HG03097 (cell line): Measurements from ENCODE around the gene CAPN12.

Experiments
- ATAC-seq: cut with Tn5 transposase; IDR thresholded peaks from one replicate; pipeline ENCODE4 v1.9.1; 2021; ENCODE audit not compliant: unreplicated experiment, low FRiP score

The CAPN12 gene

DNA sequence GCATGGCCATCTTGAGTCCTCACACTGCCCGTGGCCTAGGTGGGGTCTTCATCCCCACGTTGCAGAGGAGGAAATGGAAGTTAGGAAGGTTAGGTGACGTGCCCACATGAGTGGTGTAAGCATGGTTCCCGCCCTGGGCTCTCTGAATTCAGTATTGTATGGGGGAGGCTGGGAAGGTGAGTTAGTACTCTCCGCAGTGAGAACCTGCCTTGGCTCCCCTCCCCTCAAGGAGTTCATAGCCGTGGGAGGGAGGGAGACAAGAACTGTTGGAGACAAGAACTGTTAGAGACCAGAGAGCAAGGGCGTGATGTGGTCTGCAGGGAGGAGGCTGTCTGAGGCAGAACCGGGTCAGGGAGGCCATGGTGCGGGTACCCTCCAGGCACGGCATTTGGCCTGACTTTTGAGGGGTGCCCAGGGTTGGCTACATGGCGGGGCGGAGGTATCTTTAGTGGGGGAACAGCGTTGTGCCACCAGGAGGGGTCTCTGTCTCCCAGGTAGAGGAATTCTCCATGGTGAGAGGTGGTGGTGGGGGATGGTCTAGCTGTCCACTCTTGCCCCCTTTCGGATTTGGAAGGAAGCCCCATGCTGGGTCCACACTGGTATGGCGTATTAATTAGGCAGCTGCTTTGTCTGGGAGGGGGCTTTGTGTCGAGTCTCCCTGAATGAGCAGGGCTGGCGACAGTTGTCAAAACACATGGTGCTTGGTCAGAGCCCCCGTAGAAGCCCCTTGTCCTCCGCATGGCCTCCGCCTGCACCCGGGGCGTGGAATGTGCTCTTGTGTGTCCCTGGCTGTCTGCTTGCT, 45.8 kb downstream of the CAPN12 start:
- ATAC-seq = no peak

DNA sequence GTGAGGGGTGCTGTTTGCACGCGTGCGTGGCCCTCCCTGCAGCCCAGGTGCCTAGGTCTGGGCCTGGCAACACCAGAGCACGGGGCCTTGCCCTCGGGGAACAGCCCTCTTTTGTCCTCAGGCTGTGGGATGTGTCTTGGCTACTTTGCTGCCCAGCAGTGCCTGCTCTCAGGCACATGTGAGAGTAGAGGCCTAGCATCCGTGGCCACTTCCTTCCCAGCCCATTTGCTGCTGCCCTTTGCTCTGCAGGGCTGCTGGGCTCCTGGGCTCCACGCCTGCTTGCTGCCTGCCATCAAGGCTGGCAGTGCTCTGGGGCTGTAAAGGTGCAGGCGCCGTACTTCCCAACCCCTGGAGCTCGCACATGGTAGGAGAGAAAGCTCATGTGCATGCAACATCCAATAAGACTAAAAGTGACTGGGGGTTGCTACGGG, 46.6 kb downstream of the CAPN12 start:
- ATAC-seq = no peak

DNA sequence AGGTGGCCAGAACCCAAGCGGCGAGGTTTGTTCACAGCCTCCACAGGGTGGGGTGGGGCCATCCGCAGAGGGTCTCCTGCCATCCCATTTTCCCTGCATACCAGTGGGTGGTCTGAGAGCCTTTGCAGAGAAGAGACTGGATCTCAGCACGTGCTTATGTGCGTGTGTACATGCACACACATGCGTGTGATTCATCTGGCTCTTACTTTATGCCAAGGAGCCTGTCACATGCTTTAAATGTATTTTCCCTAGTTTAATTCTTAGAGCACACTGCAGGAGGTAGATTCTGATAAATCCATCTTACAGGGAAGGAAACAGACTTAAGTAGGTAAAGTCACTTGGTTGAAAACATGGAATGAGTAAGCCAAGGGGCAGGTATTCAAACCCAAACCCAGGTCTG, 47.1 kb downstream of the CAPN12 start:
- no peak for ATAC-seq

DNA sequence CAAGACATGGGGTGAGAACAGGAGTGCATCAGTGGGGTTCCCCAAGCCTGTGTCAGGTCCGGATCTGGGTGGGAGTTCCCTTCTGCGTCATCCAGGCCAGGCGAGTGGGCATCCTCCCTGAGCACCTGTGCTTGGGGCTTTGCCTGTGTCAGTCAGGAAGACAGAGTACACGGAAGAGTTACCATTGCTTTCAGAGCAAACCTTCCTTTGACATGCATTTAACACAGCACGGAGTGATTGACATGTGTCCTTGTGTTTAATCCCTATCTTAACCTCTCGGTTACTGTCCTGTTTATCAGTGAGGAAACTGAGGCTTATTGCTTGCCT, 47.6 kb downstream of the CAPN12 start:
- ATAC-seq = no peak

DNA sequence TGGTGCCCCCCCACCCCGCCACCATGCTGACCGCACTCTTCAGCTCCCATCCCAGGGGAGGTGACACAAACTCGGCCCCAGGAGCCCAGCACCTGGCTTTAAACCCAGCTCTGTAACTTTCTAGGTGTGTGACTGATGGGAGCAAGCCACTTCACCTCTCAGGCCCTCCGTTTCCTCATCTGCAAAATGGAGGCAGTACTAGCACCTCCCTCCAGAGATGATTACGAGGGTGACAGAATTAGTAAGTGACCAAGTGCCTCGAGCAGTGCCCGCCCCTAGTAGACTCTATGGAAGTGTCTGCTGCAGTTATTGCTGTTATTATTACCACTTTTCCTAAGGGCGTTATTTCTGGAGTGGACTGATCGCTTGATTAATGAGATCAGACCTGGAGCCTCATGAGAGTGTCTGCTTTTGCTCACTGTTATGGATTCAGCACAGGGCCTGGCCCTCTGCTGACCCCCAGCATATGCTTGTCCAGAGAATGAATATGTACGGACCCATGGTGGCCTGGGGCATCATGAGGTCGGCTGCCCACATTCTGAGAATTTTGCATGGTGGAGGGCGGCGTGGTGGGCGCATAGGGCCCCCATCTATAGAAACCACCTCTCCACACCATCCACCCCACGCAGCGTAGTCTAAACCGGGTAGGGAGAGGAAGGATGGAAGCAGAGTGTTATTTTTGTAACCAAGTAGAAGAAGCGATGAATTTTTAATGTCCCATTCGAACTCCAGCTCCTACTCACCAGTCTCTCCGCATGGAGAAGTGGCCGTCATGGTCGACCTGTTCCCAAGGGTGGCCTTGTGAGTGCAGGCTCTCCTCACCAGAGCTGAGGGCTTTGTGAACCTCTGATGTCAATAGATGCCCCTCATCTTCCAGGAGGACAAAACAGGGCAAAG, 48.2 kb downstream of the CAPN12 start:
- no peak for ATAC-seq

DNA sequence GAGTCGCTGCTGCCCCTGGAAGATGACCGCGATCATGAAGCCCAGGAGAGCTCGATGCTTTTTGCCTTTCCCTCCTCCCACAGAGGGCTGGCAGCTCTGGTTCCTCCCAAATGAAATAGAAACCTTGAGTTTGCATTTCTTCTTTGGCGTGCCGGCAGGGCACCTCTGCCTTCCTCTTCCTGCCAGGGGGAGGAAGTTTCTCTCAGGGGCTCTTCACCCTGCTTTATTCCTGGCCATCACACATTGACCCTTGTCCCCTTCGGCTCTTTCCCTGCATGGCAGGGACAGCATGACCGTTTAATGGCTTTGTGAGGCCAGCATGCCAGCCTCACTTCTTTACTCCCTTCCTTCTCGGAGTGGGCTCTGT, 49.0 kb downstream of the CAPN12 start:
- no peak for ATAC-seq

DNA sequence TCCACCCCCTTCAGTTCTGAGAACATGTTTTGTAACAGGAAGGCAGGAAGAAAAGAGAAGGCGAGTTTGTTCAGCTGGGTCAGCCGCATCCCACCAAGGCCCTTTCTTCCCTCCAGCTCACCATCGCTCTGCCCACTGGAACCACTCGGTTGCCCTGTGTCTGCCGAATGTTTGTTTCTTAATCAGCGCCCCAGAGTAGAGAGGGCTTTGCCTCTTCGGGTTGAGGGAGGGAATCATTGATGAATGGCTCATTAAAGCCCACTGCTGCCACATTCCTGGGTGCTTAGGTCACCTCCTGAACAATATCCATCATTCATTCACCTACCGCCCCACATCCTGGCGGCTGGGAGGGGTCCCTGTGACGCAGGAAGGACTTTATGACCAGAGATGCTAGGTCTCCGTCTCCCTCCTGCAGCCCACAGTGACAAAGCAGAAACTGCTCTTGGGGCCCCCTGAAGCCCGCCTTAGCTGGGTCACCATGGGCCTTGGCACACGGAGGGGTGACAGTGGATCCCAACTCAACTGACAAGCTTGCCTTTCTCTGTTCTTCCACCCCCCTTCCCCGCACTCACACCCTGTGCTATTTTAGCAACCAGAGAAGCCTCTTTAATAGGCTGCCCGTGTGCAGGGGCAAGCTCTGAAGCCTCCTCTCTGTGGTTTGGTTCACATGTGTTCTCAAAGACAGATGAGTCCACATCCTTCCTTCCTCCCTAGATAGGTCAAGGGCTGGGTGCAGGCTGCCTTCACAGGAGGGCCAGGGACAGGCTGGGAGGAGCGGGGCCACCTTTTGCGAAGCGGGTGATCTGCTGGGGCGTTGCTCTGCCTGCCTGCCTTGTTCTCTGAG, 50.7 kb downstream of the CAPN12 start:
- no peak for ATAC-seq

DNA sequence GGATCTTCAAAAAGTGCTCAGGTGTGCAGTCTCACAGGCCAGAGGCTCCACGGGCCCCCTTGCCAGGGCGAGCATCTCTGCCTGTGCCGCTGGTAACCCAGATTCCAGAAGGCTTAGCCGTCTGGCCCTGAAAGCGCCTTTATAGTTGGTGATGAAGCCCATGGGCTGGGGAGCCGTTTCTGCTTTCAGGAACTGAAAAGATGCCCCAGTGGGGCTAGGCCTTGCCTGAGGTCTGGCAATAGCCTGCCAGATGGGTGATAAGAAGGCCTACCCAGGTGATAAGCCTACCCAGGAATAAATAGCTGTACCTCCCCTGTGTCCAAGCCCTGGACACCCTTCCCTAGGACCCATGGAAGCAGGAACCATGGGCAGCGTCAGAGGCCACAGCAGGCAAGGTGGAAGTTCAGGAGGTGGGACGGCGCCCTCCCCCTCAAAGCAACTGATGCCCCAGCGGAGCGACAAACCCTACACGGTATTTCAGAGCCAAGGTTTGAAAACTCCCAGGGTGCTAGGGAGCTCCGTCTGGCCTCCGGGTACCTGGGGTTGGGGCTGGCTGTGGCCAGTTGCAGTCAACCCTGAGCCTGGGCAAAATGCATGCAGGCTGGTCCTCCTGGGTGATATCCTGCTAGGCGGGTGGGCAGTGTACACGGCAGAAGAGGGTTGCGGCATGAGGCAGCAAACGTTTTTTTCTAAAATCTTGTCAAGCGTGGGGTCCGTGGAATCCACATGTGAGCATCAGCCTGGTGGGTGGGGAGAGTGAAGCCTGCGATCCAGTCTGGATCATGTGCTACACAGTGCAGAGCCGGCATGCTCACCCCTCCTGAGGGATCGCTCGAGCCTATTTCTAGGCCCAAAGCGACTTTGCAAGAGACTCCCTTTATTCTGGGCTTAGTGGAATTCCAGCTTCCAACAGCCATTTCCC, 51.6 kb downstream of the CAPN12 start:
- no peak for ATAC-seq

DNA sequence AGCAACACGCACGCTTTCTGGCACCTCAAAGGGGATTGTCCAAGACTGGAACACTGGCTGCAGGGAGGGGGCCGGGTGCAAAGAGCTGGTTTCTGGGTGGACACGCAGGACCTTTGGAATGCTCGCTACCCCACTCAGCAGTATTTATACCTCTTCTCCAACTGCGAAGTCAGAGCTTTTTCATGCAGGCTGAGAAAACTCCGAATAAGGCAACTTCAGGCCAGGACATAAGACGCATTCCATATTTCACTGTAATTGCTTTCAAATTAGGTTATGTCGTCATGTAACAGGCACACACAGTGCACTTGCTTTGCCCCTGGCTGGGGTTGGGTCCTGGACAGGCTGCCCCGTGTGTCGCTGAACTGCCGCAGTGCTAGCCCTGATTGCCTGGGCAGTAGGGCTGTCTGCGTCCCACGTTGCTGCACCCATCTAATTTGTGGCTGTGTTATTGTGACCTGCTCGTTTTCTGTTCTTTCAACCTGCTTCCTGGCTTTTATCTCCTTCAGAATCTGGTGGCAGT, 52.3 kb downstream of the CAPN12 start:
- no peak for ATAC-seq

DNA sequence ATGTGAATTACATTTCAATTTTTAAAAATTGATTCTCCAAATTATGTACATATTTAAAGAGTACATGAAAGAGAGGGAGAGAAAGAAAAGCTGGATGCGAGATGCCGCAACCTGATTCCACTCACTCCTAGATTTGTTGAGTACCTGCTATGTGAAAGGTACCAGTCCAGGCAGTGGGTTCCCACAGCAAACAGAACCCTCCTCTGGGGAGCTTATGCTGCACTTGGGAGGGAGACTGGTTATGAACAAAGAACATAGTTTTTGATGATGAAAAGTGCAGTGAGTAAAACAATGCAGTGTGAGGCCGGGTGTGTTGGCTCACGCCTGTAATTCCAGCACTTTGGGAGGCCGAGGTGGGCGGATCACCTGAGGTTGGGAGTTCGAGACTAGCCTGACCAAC, 53.4 kb downstream of the CAPN12 start:
- no peak for ATAC-seq

DNA sequence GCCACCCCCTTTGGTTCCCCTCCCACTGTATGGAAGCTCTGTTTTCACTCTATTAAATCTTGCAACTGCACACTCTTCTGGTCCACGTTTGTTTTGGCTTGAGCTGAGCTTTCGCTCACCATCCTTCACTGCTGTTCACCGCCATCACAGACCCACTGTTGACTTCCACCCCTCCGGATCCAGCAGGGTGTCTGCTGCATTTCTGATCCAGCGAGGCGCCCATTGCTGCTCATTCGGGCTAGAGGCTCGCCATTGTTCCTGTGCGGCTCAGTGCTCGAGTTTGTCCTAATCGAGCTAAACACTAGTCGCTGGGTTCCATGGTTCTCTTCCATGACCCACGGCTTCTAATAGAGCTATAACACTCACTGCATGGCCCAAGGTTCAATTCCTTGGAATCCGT, 54.1 kb downstream of the CAPN12 start:
- ATAC-seq = no peak

DNA sequence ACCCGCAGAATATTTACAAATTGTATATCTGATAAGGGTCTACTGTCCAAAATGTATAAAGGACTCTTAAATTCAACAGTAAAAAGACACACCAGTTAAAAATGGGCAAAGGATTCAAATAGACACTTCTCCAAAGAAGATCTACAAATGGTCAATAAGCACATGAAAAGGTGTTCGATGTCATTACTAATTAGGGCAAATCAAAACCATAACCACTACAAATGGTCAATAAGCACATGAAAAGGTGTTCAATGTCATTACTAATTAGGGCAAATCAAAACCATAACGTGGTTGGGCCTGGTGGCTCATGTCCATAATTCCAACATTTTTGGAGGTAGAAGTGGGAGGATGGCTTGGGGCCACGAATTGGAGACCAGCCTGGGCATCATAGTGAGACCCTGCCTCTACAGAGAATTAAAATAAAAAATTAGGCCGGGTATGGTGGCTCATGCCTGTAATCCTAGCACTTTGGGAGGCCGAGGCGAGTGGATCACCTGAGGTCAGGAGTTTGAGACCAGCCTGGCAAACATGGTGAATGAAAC, 56.4 kb downstream of the CAPN12 start:
- no peak for ATAC-seq

DNA sequence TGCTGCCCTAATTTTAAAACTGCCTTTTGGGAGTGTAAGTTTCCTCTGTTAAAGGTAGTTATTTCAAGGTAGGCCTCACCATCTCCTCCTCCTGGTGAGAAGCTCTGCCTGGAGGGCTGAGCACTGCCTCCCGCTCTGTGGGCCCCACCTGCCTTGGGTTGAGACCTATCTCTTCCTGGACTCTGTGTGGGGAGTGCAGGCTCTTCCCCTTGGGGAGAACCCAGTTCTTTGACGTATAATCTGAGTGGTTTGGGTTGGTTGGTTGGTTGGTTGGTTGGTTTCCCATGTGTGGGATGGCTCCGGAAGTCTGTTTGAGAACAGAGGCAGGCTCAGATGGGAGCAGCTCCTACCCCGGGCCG, 57.8 kb downstream of the CAPN12 start:
- peak; percentile 47 for ATAC-seq

DNA sequence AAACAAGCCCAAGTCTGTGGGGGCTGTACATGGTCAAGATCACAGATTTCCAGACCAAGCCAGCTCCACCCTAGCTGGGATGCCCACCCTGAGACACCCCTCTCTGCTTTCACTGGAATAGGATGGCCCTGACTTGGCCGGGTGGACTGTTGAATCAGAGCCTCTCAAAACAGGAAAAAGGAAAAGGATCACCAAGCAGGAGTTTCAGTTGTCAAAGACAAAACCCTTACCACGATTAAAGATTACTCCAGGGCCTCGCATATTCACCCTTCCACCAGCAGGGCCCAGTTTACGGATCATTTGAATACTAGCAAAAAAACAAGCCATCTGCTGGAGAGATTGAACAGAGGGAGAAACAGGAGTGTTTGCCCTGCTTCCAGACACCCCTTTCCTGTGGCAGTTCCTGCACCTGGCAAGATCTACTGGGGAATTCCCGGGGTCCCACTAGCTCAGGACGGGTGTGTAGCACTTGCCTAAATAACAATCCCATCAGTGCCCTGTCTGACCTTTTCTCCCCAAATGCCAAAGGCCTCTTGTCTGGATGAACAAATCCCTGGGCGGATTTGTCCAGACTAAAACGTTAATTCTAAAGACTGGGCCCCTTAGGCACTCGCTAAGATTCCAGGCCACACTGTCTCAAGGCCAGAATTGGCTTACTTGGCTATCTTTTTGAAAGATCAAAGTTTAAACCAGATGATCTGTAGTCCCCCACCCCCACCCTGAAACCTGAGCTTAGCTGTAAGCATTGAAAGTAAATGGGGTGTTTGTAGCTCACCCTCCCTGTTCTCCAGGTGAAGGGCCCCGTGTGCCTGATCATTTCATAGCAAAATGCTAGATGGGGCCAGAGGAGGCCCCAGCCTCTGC, 58.4 kb downstream of the CAPN12 start:
- ATAC-seq = no peak

DNA sequence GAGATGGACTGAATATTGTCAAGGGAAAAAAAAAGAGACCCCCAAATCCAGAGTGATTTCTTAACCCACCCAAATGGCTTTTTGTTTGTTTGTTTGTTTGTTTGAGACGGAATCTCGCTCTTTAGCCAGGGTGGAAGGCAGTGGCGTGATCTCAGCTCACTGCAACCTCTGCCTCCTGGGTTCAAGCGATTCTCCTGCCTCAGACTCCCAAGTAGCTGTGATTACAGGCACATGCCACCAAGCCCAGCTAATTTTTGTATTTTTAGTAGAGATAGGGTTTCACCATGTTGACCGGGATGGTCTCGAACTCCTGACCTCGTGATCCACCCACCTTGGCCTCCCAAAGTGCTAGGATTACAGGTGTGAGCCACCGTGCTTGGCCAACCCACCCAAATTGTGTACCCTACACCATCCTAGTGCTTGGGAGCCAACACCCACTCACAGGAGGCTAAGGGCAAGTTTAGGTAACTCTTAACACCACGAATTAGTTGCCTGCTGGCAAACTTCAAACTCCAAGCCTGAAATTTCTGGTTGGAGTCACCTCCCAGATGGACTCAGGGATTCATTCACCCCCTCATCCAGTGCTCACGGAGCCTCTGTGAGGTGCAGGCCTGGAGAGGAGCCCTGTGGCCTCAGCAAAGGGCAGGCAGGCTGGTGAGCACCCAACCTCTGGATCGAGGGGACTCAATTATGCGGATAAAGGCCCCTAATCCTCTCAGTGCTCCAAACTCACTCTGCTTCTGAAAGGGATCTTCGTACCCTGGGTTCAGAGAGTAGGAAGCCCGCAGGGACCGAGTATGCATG, 59.2 kb downstream of the CAPN12 start:
- ATAC-seq = no peak

DNA sequence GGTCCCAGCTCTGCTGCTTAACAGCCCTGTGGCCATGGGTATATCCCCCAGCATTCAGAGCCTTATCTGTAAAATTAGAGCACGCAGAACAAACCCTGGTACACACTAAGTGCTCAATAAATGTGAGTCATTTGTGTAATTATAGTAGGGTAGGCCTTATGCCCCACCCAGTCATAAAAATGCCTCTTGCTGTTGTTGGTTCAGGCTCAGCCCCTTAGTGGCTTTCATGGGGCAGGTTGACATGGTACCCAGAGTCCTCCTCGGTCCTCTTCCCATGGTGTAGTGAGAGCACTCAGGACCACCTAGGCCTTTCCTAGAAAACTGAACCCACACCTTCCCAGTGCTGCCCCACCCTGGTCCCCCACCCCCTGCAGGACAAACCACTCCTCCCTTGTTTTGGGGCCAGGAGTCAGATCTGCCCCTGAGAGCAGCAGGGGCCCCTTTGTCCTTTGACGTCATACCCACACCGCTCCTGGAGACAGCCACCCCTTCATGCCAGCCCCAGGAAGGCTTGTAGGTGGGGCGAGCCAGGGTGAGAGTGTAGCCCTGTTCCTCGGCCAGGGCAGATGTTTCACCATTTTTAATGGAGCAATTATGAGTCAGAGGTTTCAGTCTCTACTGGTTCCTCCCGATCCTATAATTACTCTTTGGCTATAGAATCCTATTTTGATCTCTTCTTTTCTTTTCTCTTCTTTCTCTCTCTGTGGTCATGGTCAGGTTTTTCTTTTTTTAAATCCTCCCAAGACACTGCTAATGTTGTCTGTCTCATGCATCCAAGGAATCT, 60.0 kb downstream of the CAPN12 start:
- ATAC-seq = no peak

DNA sequence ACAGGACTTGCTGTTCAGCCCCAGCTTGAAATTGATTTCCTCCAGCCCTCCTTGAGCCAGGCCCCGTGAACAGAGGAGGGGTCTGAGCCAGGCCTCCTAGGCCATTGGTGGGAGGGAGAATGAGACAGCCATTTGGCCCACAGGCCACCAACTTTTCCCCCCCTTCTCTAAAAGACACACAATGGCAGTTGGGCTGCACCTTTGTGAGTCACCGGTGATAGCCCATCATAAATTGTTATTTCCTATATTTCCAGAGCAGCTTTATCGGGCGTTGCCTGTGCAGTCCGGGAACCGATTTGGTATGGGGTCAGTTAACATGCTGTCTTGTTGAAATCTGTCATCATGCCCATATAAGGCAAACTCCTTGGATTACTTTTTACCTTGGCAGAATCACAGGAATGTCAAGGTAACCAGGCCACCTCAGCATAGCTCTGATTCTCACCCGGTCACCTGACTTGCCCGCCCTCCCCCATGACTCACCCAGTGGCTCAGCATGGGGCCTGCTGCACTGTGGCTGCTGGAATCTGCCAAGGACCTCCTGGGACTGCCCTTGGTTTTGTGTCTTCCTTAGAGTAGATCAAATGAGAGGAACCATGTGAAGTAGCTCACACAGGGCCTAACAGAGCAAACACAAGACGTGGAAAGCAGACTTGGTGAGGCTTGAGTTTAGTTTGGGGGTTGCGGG, 60.7 kb downstream of the CAPN12 start:
- ATAC-seq = no peak
